Measurements from ENCODE around the gene BTN3A1.

The BTN3A1 gene

GRCh38 chr6:26401389-26401986, 587 bp upstream of the BTN3A1 start:
- Histone ChIP-seq H3K27ac (replicated peaks) (peak overlapping the region; percentile 69), H3K27me3 (ENCODE audit: insufficient read depth, poor library complexity, severe bottlenecking) (no peaks in the 10 kb centered on the region), H3K4me3 (replicated peaks; ENCODE audit: insufficient read depth, low read length) (no peak overlapping the region; the same call in 1 of the 2 replicates)
- DNase-seq (ENCODE audit: low read depth in 1 of 2, low spot score in 1 of 2), result no peak
- TF ChIP-seq POLR2AphosphoS5 (IDR thresholded peaks at IDR 0.05; ENCODE audit: low read depth) (no peak), CTCF (IDR thresholded peaks at IDR 0.05; ENCODE audit: insufficient read depth, low read length) (no peak), GABPA (IDR thresholded peaks at IDR 0.05; ENCODE audit: low read depth) (no peak), SPI1 (IDR thresholded peaks at IDR 0.05; ENCODE audit: borderline replicate concordance, low read depth) (no peak), REST (IDR thresholded peaks at IDR 0.05; ENCODE audit: insufficient replicate concordance, low read depth) (no peak)

- Histone ChIP-seq H3K27ac (replicated peaks) (no peak overlapping the region), H3K4me3 (replicated peaks; ENCODE audit: insufficient read depth, low read length) (no peak overlapping the region), H3K27me3 (ENCODE audit: insufficient read depth, poor library complexity, severe bottlenecking) (no peaks in the 10 kb centered on the region)
- no peak for DNase-seq (ENCODE audit: low read depth in 1 of 2, low spot score in 1 of 2)
- TF ChIP-seq GABPA (IDR thresholded peaks at IDR 0.05; ENCODE audit: low read depth), result no peak
- TF ChIP-seq CTCF (IDR thresholded peaks at IDR 0.05; ENCODE audit: insufficient read depth, low read length), result no peak
- no peak for TF ChIP-seq POLR2AphosphoS5 (IDR thresholded peaks at IDR 0.05; ENCODE audit: low read depth)
- TF ChIP-seq SPI1 (IDR thresholded peaks at IDR 0.05; ENCODE audit: borderline replicate concordance, low read depth), result no peak
- TF ChIP-seq REST (IDR thresholded peaks at IDR 0.05; ENCODE audit: insufficient replicate concordance, low read depth), result no peak
These were observed 1.8 kb downstream of the BTN3A1 start for GRCh38 chr6:26403893-26404292.

GRCh38 chr6:26404546-26404945, 2.5 kb downstream of the BTN3A1 start:
- TF ChIP-seq REST (IDR thresholded peaks at IDR 0.05; ENCODE audit: insufficient replicate concordance, low read depth) (no peak), SPI1 (IDR thresholded peaks at IDR 0.05; ENCODE audit: borderline replicate concordance, low read depth) (no peak), GABPA (IDR thresholded peaks at IDR 0.05; ENCODE audit: low read depth) (no peak)
- DNase-seq (ENCODE audit: low read depth in 1 of 2, low spot score in 1 of 2), result no peak
- no peak overlapping the region for H3K27ac ChIP-seq (replicated peaks)
- no peaks in the 10 kb centered on the region for H3K27me3 ChIP-seq (ENCODE audit: insufficient read depth, poor library complexity, severe bottlenecking)
- no peak overlapping the region for H3K4me3 ChIP-seq (replicated peaks; ENCODE audit: insufficient read depth, low read length)
